Mucosa of rectum (tissue), 2 donors: ENCODE measurements around the gene P2RY6.
A peak's percentile ranks its signal among the peaks of the same experiment; 100 is the strongest.

Experiments used
- H3K27ac ChIP-seq, 2 donors: one replicate each; pipeline ENCODE4 v1.7.0; 2013; ENCODE audit warnings: inconsistent platforms in 2 of 2, low read depth in 2 of 2, low read length in 2 of 2
- H3K27me3 ChIP-seq, 2 donors: one replicate each; pipeline ENCODE4 v1.7.0; 2013; ENCODE audit warnings: low read length in 2 of 2; ENCODE audit not compliant: control insufficient read depth in 2 of 2, insufficient read depth in 2 of 2
- H3K36me3 ChIP-seq, 2 donors: one replicate each; pipeline ENCODE4 v1.7.0; 2013; ENCODE audit warnings: low read length in 2 of 2; ENCODE audit not compliant: control insufficient read depth in 2 of 2, insufficient read depth in 2 of 2
- H3K4me1 ChIP-seq, 2 donors: one replicate each; pipeline ENCODE4 v1.7.0; 2013; ENCODE audit warnings: low read length in 2 of 2, mild to moderate bottlenecking in 1 of 2; ENCODE audit not compliant: control insufficient read depth in 2 of 2, insufficient read depth in 2 of 2
- H3K4me3 ChIP-seq, 2 donors: one replicate each; pipeline ENCODE4 v1.7.0; 2013; ENCODE audit warnings: low read length in 2 of 2
- H3K9ac ChIP-seq, 2 donors: one replicate each; pipeline ENCODE4 v1.7.0; 2013; ENCODE audit warnings: low read length in 2 of 2, low read depth in 1 of 2, mild to moderate bottlenecking in 1 of 2
- H3K9me3 ChIP-seq, 2 donors: one replicate each; pipeline ENCODE4 v1.7.0; 2013; ENCODE audit warnings: low read length in 2 of 2; ENCODE audit not compliant: control insufficient read depth in 2 of 2
- donor health status: healthy.
- donor health status: Normal muscosa, but diverticular disease.

The P2RY6 gene

GRCh38 chr11:73316422-73316821 lies 44.3 kb downstream of the P2RY6 start:
- Histone ChIP-seq H3K4me3 (no peak overlapping the region), H3K9me3 (no peaks in the 10 kb centered on the region), H3K27me3 (no peaks in the 10 kb centered on the region), H3K27ac (peak overlapping the region in 1 of 2 donors; percentile 71), H3K9ac (no peak overlapping the region), H3K36me3 (no peaks in the 10 kb centered on the region), H3K4me1 (peaks cover 23 to 30% of the 10 kb centered on the region in 2 donors)

- no peaks in the 10 kb centered on the region for H3K36me3 ChIP-seq
- peaks cover 27 to 31% of the 10 kb centered on the region in 2 donors for H3K4me1 ChIP-seq
- no peak overlapping the region for H3K4me3 ChIP-seq
- H3K27ac ChIP-seq = peak overlapping the region in 1 of 2 donors; percentile 71
- H3K27me3 ChIP-seq = no peaks in the 10 kb centered on the region
- no peaks in the 10 kb centered on the region for H3K9me3 ChIP-seq
- no peak overlapping the region for H3K9ac ChIP-seq
Measured at GRCh38 chr11:73317373-73317772, 45.2 kb downstream of the P2RY6 start.

GRCh38 chr11:73317803-73318202 lies 45.7 kb downstream of the P2RY6 start:
- Histone ChIP-seq H3K4me3 (no peak overlapping the region), H3K9me3 (no peaks in the 10 kb centered on the region), H3K4me1 (peaks cover 30 to 36% of the 10 kb centered on the region in 2 donors), H3K9ac (no peak overlapping the region), H3K27ac (peak overlapping the region in 1 of 2 donors; percentile 68), H3K36me3 (no peaks in the 10 kb centered on the region), H3K27me3 (no peaks in the 10 kb centered on the region)

- H3K9ac ChIP-seq = no peak overlapping the region
Measured at GRCh38 chr11:73318501-73319011, 46.4 kb downstream of the P2RY6 start.

GRCh38 chr11:73320763-73321603 lies 48.8 kb downstream of the P2RY6 start:
- H3K4me1 ChIP-seq = peaks cover 28 to 32% of the 10 kb centered on the region in 2 donors
- no peaks in the 10 kb centered on the region for H3K27me3 ChIP-seq
- H3K36me3 ChIP-seq = no peaks in the 10 kb centered on the region
- H3K9me3 ChIP-seq = no peaks in the 10 kb centered on the region
- H3K9ac ChIP-seq = peak overlapping the region; percentile 14 to 19
- peak overlapping the region; percentile 38 to 59 for H3K27ac ChIP-seq
- H3K4me3 ChIP-seq = no peak overlapping the region

More at GRCh38 chr11:73318501-73319011, 46.4 kb downstream of the P2RY6 start:
- peaks cover 27 to 38% of the 10 kb centered on the region in 2 donors for H3K4me1 ChIP-seq
- H3K27ac ChIP-seq = peak overlapping the region in 1 of 2 donors; percentile 68
- no peaks in the 10 kb centered on the region for H3K9me3 ChIP-seq
- no peak overlapping the region for H3K4me3 ChIP-seq
- no peaks in the 10 kb centered on the region for H3K27me3 ChIP-seq
- H3K36me3 ChIP-seq = no peaks in the 10 kb centered on the region

- Histone ChIP-seq H3K4me1 (peaks cover 25 to 29% of the 10 kb centered on the region in 2 donors), H3K36me3 (no peaks in the 10 kb centered on the region), H3K27ac (peak overlapping the region; percentile 38 to 59), H3K9ac (no peak overlapping the region), H3K9me3 (no peaks in the 10 kb centered on the region), H3K27me3 (no peaks in the 10 kb centered on the region), H3K4me3 (no peak overlapping the region)
Measured at GRCh38 chr11:73321604-73322381, 49.7 kb downstream of the P2RY6 start.

- Histone ChIP-seq H3K9ac (no peak overlapping the region), H3K27ac (peak overlapping the region; percentile 59 to 81), H3K9me3 (no peaks in the 10 kb centered on the region), H3K4me1 (peaks cover 24 to 28% of the 10 kb centered on the region in 2 donors), H3K4me3 (no peak overlapping the region), H3K27me3 (no peaks in the 10 kb centered on the region), H3K36me3 (no peaks in the 10 kb centered on the region)
Measured at GRCh38 chr11:73322382-73323306, 50.5 kb downstream of the P2RY6 start.

- Histone ChIP-seq H3K4me3 (no peak overlapping the region), H3K9me3 (no peaks in the 10 kb centered on the region), H3K4me1 (peaks cover 24 to 28% of the 10 kb centered on the region in 2 donors), H3K27me3 (no peaks in the 10 kb centered on the region), H3K27ac (peak overlapping the region; percentile 70 to 81), H3K36me3 (no peaks in the 10 kb centered on the region), H3K9ac (no peak overlapping the region)
Measured at GRCh38 chr11:73323464-73323863, 51.3 kb downstream of the P2RY6 start.

GRCh38 chr11:73324116-73324515 lies 52.0 kb downstream of the P2RY6 start:
- Histone ChIP-seq H3K4me1 (peaks cover 24 to 28% of the 10 kb centered on the region in 2 donors), H3K36me3 (no peaks in the 10 kb centered on the region), H3K9ac (no peak overlapping the region), H3K27me3 (no peaks in the 10 kb centered on the region), H3K9me3 (no peaks in the 10 kb centered on the region), H3K27ac (peak overlapping the region; percentile 70 to 81), H3K4me3 (no peak overlapping the region)
